GM23338 (cell line): ENCODE data around the gene GAK.

Experiments used
- CREB1 ChIP-seq: fragments of 250-450 bp; sonication (Bioruptor Pico); IDR thresholded peaks from 2 replicates; pipeline ENCODE4 v1.5.0; 2020; ENCODE audit warnings: low read depth, mild to moderate bottlenecking, moderate library complexity
- EZH2 ChIP-seq: fragments of 200-600 bp; sonication (generic); IDR thresholded peaks from one replicate; pipeline ENCODE4 v1.8.0; 2017; ENCODE audit warnings: antibody characterized with exemption, mild to moderate bottlenecking, low read depth; ENCODE audit not compliant: unreplicated experiment
- EZH2phosphoT487 ChIP-seq: fragments of 200-600 bp; sonication (generic); IDR thresholded peaks from one replicate; pipeline ENCODE4 v1.8.1; 2018; ENCODE audit warnings: antibody characterized with exemption; ENCODE audit not compliant: unreplicated experiment
- JUNB ChIP-seq: IDR thresholded peaks from one replicate; pipeline ENCODE4 v1.6.1; 2016; ENCODE audit warnings: antibody characterized with exemption; ENCODE audit not compliant: unreplicated experiment
- NANOG ChIP-seq: IDR thresholded peaks from 2 replicates; pipeline ENCODE4 v1.6.1; 2016; ENCODE audit warnings: antibody characterized with exemption, borderline replicate concordance
- POLR2AphosphoS5 ChIP-seq: IDR thresholded peaks from 2 replicates; pipeline ENCODE4 v1.6.1; 2016; ENCODE audit warnings: antibody characterized with exemption, low read depth
- STAT1 ChIP-seq: IDR thresholded peaks from one replicate; pipeline ENCODE4 v1.6.1; 2016; ENCODE audit warnings: antibody characterized with exemption; ENCODE audit not compliant: unreplicated experiment
- ZNF114 ChIP-seq: fragments of 250-450 bp; sonication (Bioruptor Pico); IDR thresholded peaks from 2 replicates; pipeline ENCODE4 v1.5.0; 2020; ENCODE audit warnings: mild to moderate bottlenecking, moderate library complexity
- ZNF331 ChIP-seq: fragments of 250-450 bp; sonication (Bioruptor Pico); IDR thresholded peaks from 2 replicates; pipeline ENCODE4 v1.5.0; 2020; ENCODE audit warnings: low read depth, mild to moderate bottlenecking, moderate library complexity
- TF ChIP-seq, protein P1 (sequence below), 2 experiments: fragments of 200-600 bp in 1 of 2; sonication (generic) in 1 of 2; conservative IDR thresholded peaks; 2 replicates each; pipeline versions ENCODE4 v1.5.1 to v1.6.1; 2016 to 2017; ENCODE audit warnings: antibody characterized with exemption in 2 of 2, low read depth in 2 of 2, mild to moderate bottlenecking in 2 of 2, moderate library complexity in 1 of 2
- TF ChIP-seq, protein P2 (sequence below): IDR thresholded peaks from one replicate; pipeline ENCODE4 v1.6.1; 2018; ENCODE audit warnings: antibody characterized with exemption; ENCODE audit not compliant: unreplicated experiment
- TF ChIP-seq, protein P3 (sequence below): fragments of 250-450 bp; sonication (Bioruptor Pico); IDR thresholded peaks from 2 replicates; pipeline ENCODE4 v1.5.0; 2020; ENCODE audit warnings: mild to moderate bottlenecking, moderate library complexity

- TF ChIP-seq, protein P1, sequence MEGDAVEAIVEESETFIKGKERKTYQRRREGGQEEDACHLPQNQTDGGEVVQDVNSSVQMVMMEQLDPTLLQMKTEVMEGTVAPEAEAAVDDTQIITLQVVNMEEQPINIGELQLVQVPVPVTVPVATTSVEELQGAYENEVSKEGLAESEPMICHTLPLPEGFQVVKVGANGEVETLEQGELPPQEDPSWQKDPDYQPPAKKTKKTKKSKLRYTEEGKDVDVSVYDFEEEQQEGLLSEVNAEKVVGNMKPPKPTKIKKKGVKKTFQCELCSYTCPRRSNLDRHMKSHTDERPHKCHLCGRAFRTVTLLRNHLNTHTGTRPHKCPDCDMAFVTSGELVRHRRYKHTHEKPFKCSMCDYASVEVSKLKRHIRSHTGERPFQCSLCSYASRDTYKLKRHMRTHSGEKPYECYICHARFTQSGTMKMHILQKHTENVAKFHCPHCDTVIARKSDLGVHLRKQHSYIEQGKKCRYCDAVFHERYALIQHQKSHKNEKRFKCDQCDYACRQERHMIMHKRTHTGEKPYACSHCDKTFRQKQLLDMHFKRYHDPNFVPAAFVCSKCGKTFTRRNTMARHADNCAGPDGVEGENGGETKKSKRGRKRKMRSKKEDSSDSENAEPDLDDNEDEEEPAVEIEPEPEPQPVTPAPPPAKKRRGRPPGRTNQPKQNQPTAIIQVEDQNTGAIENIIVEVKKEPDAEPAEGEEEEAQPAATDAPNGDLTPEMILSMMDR (conservative IDR thresholded peaks at IDR 0.05; ENCODE audit: low read depth in 2 of 2), result no peak
- TF ChIP-seq, protein P2, sequence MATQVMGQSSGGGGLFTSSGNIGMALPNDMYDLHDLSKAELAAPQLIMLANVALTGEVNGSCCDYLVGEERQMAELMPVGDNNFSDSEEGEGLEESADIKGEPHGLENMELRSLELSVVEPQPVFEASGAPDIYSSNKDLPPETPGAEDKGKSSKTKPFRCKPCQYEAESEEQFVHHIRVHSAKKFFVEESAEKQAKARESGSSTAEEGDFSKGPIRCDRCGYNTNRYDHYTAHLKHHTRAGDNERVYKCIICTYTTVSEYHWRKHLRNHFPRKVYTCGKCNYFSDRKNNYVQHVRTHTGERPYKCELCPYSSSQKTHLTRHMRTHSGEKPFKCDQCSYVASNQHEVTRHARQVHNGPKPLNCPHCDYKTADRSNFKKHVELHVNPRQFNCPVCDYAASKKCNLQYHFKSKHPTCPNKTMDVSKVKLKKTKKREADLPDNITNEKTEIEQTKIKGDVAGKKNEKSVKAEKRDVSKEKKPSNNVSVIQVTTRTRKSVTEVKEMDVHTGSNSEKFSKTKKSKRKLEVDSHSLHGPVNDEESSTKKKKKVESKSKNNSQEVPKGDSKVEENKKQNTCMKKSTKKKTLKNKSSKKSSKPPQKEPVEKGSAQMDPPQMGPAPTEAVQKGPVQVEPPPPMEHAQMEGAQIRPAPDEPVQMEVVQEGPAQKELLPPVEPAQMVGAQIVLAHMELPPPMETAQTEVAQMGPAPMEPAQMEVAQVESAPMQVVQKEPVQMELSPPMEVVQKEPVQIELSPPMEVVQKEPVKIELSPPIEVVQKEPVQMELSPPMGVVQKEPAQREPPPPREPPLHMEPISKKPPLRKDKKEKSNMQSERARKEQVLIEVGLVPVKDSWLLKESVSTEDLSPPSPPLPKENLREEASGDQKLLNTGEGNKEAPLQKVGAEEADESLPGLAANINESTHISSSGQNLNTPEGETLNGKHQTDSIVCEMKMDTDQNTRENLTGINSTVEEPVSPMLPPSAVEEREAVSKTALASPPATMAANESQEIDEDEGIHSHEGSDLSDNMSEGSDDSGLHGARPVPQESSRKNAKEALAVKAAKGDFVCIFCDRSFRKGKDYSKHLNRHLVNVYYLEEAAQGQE, result no peak
- TF ChIP-seq ZNF114 (CRISPR knock-in tag) (no peak), STAT1 (no peak), POLR2AphosphoS5 (no peak), JUNB (no peak), EZH2 (no peak), EZH2phosphoT487 (no peak), CREB1 (no peak), ZNF331 (CRISPR knock-in tag) (no peak), NANOG (no peak)
- TF ChIP-seq, protein P3, sequence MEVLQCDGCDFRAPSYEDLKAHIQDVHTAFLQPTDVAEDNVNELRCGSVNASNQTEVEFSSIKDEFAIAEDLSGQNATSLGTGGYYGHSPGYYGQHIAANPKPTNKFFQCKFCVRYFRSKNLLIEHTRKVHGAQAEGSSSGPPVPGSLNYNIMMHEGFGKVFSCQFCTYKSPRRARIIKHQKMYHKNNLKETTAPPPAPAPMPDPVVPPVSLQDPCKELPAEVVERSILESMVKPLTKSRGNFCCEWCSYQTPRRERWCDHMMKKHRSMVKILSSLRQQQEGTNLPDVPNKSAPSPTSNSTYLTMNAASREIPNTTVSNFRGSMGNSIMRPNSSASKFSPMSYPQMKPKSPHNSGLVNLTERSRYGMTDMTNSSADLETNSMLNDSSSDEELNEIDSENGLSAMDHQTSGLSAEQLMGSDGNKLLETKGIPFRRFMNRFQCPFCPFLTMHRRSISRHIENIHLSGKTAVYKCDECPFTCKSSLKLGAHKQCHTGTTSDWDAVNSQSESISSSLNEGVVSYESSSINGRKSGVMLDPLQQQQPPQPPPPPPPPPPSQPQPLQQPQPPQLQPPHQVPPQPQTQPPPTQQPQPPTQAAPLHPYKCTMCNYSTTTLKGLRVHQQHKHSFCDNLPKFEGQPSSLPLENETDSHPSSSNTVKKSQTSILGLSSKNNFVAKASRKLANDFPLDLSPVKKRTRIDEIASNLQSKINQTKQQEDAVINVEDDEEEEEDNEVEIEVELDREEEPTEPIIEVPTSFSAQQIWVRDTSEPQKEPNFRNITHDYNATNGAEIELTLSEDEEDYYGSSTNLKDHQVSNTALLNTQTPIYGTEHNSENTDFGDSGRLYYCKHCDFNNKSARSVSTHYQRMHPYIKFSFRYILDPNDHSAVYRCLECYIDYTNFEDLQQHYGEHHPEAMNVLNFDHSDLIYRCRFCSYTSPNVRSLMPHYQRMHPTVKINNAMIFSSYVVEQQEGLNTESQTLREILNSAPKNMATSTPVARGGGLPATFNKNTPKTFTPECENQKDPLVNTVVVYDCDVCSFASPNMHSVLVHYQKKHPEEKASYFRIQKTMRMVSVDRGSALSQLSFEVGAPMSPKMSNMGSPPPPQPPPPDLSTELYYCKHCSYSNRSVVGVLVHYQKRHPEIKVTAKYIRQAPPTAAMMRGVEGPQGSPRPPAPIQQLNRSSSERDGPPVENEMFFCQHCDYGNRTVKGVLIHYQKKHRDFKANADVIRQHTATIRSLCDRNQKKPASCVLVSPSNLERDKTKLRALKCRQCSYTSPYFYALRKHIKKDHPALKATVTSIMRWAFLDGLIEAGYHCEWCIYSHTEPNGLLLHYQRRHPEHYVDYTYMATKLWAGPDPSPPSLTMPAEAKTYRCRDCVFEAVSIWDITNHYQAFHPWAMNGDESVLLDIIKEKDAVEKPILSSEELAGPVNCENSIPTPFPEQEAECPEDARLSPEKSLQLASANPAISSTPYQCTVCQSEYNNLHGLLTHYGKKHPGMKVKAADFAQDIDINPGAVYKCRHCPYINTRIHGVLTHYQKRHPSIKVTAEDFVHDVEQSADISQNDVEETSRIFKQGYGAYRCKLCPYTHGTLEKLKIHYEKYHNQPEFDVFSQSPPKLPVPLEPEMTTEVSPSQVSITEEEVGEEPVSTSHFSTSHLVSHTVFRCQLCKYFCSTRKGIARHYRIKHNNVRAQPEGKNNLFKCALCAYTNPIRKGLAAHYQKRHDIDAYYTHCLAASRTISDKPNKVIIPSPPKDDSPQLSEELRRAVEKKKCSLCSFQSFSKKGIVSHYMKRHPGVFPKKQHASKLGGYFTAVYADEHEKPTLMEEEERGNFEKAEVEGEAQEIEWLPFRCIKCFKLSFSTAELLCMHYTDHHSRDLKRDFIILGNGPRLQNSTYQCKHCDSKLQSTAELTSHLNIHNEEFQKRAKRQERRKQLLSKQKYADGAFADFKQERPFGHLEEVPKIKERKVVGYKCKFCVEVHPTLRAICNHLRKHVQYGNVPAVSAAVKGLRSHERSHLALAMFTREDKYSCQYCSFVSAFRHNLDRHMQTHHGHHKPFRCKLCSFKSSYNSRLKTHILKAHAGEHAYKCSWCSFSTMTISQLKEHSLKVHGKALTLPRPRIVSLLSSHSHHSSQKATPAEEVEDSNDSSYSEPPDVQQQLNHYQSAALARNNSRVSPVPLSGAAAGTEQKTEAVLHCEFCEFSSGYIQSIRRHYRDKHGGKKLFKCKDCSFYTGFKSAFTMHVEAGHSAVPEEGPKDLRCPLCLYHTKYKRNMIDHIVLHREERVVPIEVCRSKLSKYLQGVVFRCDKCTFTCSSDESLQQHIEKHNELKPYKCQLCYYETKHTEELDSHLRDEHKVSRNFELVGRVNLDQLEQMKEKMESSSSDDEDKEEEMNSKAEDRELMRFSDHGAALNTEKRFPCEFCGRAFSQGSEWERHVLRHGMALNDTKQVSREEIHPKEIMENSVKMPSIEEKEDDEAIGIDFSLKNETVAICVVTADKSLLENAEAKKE (CRISPR knock-in tag), result no peak
These were observed 17.6 kb downstream of the GAK start for GRCh38 chr4:914531-914930.
